Osteocyte (in vitro differentiated cells): Measurements from ENCODE around the gene FGF13. TPM values are rescaled to one million over a fixed set of nuclear protein-coding genes. Genes with fewer than 3 reads are reported as not detected.

ENCODE experiments used
- DNase-seq: peaks from one replicate; pipeline ENCODE4 v3.0.0; 2021; ENCODE audit warnings: mixed read lengths; ENCODE audit not compliant: unreplicated experiment; ENCODE audit errors: extremely low spot score
- H3K27ac Mint-ChIP-seq: one replicate; pipeline ENCODE4 v1.8.0; 2021; ENCODE audit warnings: mild to moderate bottlenecking, mixed read lengths; ENCODE audit not compliant: unreplicated experiment
- H3K27me3 Mint-ChIP-seq: one replicate; pipeline ENCODE4 v1.8.0; 2021; ENCODE audit warnings: mixed read lengths; ENCODE audit not compliant: unreplicated experiment
- H3K36me3 Mint-ChIP-seq: one replicate; pipeline ENCODE4 v1.8.0; 2021; ENCODE audit warnings: mixed read lengths; ENCODE audit not compliant: unreplicated experiment
- H3K4me1 Mint-ChIP-seq: one replicate; pipeline ENCODE4 v1.8.0; 2021; ENCODE audit warnings: mixed read lengths; ENCODE audit not compliant: unreplicated experiment
- H3K4me3 Mint-ChIP-seq: one replicate; pipeline ENCODE4 v1.8.0; 2021; ENCODE audit warnings: mild to moderate bottlenecking, moderate library complexity, mixed read lengths; ENCODE audit not compliant: unreplicated experiment
- H3K9me3 Mint-ChIP-seq: one replicate; pipeline ENCODE4 v1.8.0; 2021; ENCODE audit warnings: mixed read lengths; ENCODE audit not compliant: unreplicated experiment
- CTCF ChIP-seq: fragments of 200-600 bp; sonication (generic); IDR thresholded peaks from 2 replicates; pipeline ENCODE4 v1.5.0; 2021; ENCODE audit warnings: antibody characterized with exemption, mild to moderate bottlenecking, moderate library complexity
- total RNA-seq: library from RNA; stranded (reverse); gene quantifications from 2 replicates; pipeline ENCODE4 v1.2.1, GENCODE V29; 2021

The FGF13 gene
- total RNA-seq, 1 donor from 2014 or later: not detected

- DNase-seq: no peak
- no peaks in the 10 kb centered on the region for H3K9me3 Mint-ChIP-seq
- TF ChIP-seq CTCF: no peak
Observed at GRCh38 chrX:138718941-138719340, 7.4 kb upstream of the FGF13 start.

GRCh38 chrX:138710866-138711341 lies 613 bp downstream of the FGF13 start:
- Mint-ChIP-seq H3K27ac (no peak overlapping the region), H3K9me3 (no peaks in the 10 kb centered on the region), H3K4me3 (peak overlapping the region; percentile 60), H3K36me3 (no peaks in the 10 kb centered on the region), H3K27me3 (peaks cover 26% of the 10 kb centered on the region), H3K4me1 (no peaks in the 10 kb centered on the region)
- DNase-seq: no peak
- no peak for TF ChIP-seq CTCF

More at GRCh38 chrX:138718941-138719340, 7.4 kb upstream of the FGF13 start:
- Mint-ChIP-seq H3K36me3 (no peaks in the 10 kb centered on the region), H3K4me3 (no peak overlapping the region), H3K27ac (no peak overlapping the region), H3K4me1 (no peaks in the 10 kb centered on the region), H3K27me3 (no peaks in the 10 kb centered on the region)

GRCh38 chrX:138709886-138710791 lies 1.4 kb downstream of the FGF13 start:
- Mint-ChIP-seq H3K36me3 (no peaks in the 10 kb centered on the region), H3K27me3 (peaks cover 26% of the 10 kb centered on the region), H3K9me3 (no peaks in the 10 kb centered on the region), H3K4me3 (no peak overlapping the region), H3K4me1 (no peaks in the 10 kb centered on the region), H3K27ac (no peak overlapping the region)
- TF ChIP-seq CTCF: no peak
- peak; percentile 82 for DNase-seq

- H3K36me3 Mint-ChIP-seq: no peaks in the 10 kb centered on the region
Observed at GRCh38 chrX:138708268-138708667, 3.2 kb downstream of the FGF13 start.

More at GRCh38 chrX:138708268-138708667, 3.2 kb downstream of the FGF13 start:
- Mint-ChIP-seq H3K4me3 (no peak overlapping the region), H3K4me1 (no peaks in the 10 kb centered on the region), H3K9me3 (no peaks in the 10 kb centered on the region), H3K27ac (no peak overlapping the region), H3K27me3 (peaks cover 26% of the 10 kb centered on the region)
- DNase-seq: no peak
- TF ChIP-seq CTCF: no peak
